Neutrophil (primary cell): ENCODE data around the gene PGLYRP4.
"Not testable (repeated sequence)": the region's sequence is repeated elsewhere in the genome, so short reads cannot be mapped to it uniquely, and the experiment has no call there.

Source experiments
- H3K27ac ChIP-seq: fragments of 200-600 bp; sonication (generic); 2 replicates; pipeline ENCODE4 v1.5.1; 2016; ENCODE audit warnings: mild to moderate bottlenecking, moderate library complexity
- H3K27me3 ChIP-seq: fragments of 200-600 bp; sonication (generic); 2 replicates; pipeline ENCODE4 v1.6.0; 2016; ENCODE audit warnings: mild to moderate bottlenecking
- H3K36me3 ChIP-seq: fragments of 200-600 bp; sonication (generic); 2 replicates; pipeline ENCODE4 v1.5.1; 2017
- H3K4me1 ChIP-seq, 2 experiments: fragments of 200-600 bp in 1 of 2; sonication (generic) in 1 of 2; 1 replicate in 1 of 2; 2 replicates in 1 of 2; pipeline versions ENCODE4 v1.5.1 to v1.6.1; 2013 to 2016; ENCODE audit warnings: low read depth in 1 of 2, low read length in 1 of 2, mild to moderate bottlenecking in 1 of 2, moderate library complexity in 1 of 2; ENCODE audit not compliant: control insufficient read depth in 1 of 2, insufficient read depth in 1 of 2
- H3K4me3 ChIP-seq, 2 experiments: fragments of 200-600 bp in 1 of 2; sonication (generic) in 1 of 2; 1 replicate in 1 of 2; 2 replicates in 1 of 2; pipeline ENCODE4 v1.5.1; 2013 to 2016; ENCODE audit warnings: low read depth in 1 of 2, low read length in 1 of 2, mild to moderate bottlenecking in 1 of 2, moderate library complexity in 1 of 2
- H3K9me3 ChIP-seq: fragments of 200-600 bp; sonication (generic); 2 replicates; pipeline ENCODE4 v1.5.1; 2016
- TF ChIP-seq, protein P1 (sequence below): fragments of 200-600 bp; sonication (generic); IDR thresholded peaks from 2 replicates; pipeline ENCODE4 v1.5.1; 2016; ENCODE audit warnings: antibody characterized with exemption

The PGLYRP4 gene

DNA sequence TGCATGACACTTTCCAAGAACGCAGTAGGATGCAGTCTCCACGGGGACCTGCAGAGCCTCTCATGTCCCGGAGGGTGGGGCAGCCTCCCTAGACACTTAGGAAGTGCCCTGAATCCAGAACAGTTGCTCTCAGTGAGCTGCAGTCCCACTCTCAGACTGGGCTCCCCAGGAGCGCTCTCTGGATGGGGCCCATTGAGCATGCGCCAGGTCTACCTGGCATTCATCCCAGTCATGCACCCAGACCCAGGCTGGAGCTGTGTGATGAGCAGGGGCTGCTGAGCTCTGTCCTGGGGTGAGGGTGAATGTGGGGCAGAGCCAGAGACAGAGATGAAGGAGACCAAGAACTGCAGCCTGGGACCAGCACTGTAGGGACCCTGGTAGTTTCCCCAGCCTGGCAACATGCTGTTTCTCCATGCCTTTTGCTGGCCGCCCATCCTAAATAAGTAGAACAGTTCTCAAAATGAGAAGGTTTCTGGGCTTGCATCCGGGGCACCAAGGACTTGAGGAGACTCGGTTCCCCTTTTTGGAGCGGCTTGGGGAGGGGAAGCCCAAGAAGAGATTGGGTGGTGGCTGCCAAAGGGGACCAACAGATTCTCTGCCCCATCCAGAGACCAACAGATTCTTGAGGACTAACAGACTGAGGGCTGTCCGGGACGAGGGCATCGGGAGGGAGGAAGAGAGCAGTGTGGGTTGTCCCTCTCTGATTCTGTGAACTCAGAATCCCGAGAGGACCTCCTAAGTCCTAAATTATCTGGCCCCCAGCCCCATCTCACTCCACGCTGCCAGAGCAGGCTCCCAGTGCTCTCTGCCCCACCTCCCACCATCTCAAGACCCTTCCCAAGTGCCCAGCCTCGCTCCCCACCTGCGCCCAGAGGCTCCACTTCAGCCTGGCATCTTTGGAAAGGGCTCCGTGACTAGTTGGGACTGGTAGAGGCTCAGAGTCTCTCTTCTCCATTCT is 1.0 kb upstream of the PGLYRP4 start:
- Histone ChIP-seq H3K9me3 (no peaks in the 10 kb centered on the region), H3K27me3 (no peaks in the 10 kb centered on the region), H3K36me3 (no peaks in the 10 kb centered on the region), H3K27ac (peak overlapping the region; percentile 10), H3K4me1 (peaks cover 66 to 72% of the 10 kb centered on the region in 2 experiments), H3K4me3 (no peak overlapping the region)
- TF ChIP-seq, protein P1, sequence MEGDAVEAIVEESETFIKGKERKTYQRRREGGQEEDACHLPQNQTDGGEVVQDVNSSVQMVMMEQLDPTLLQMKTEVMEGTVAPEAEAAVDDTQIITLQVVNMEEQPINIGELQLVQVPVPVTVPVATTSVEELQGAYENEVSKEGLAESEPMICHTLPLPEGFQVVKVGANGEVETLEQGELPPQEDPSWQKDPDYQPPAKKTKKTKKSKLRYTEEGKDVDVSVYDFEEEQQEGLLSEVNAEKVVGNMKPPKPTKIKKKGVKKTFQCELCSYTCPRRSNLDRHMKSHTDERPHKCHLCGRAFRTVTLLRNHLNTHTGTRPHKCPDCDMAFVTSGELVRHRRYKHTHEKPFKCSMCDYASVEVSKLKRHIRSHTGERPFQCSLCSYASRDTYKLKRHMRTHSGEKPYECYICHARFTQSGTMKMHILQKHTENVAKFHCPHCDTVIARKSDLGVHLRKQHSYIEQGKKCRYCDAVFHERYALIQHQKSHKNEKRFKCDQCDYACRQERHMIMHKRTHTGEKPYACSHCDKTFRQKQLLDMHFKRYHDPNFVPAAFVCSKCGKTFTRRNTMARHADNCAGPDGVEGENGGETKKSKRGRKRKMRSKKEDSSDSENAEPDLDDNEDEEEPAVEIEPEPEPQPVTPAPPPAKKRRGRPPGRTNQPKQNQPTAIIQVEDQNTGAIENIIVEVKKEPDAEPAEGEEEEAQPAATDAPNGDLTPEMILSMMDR, result no peak

DNA sequence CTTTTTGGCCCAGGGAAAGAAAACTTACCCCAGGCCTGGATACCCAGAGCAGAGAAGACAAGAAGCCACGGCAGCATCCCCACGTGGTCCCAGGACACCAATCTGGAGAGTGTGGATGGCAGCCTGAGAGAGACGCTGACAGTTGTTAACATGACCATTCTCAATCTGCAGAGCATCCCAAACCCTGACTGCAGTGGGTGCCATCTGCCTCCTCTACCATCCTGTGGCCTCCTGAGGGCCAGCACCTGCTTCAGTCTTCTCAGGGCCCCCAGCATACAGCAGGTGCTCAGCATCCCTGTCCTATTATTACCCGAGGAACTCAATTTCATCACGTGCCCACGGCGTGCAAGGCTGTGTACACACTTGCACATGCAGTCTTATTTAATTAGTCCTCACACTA is 785 bp downstream of the PGLYRP4 start:
- no peak overlapping the region for H3K4me3 ChIP-seq
- H3K36me3 ChIP-seq, result no peaks in the 10 kb centered on the region
- H3K27me3 ChIP-seq, result no peaks in the 10 kb centered on the region
- no peaks in the 10 kb centered on the region for H3K9me3 ChIP-seq
- TF ChIP-seq, protein P1, result no peak
- H3K4me1 ChIP-seq, result peaks cover 66 to 72% of the 10 kb centered on the region in 2 experiments
- H3K27ac ChIP-seq, result no peak overlapping the region

DNA sequence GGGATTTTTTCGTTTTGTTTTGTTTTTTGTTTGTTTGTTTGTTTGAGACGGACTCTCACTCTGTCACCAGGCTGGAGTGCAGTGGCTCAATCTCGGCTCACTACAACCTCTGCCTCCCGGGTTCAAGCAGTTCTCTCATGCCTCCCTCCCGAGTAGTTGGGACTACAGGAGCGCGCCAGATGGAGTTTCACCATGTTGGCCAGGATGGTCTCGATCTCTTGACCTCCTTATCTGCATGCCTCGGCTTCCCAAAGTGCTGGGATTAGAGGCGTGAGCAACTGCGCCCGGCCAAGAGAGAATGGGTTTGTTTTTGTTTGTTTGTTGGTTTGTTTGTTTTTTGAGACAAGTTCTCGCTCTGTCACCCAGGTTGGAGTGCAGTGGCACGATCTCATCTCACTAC is 1.6 kb downstream of the PGLYRP4 start:
- peaks cover 61 to 66% of the 10 kb centered on the region in 2 experiments for H3K4me1 ChIP-seq
- not testable (repeated sequence) for H3K27ac ChIP-seq, H3K27me3 ChIP-seq, H3K4me3 ChIP-seq, H3K9me3 ChIP-seq, H3K36me3 ChIP-seq

DNA sequence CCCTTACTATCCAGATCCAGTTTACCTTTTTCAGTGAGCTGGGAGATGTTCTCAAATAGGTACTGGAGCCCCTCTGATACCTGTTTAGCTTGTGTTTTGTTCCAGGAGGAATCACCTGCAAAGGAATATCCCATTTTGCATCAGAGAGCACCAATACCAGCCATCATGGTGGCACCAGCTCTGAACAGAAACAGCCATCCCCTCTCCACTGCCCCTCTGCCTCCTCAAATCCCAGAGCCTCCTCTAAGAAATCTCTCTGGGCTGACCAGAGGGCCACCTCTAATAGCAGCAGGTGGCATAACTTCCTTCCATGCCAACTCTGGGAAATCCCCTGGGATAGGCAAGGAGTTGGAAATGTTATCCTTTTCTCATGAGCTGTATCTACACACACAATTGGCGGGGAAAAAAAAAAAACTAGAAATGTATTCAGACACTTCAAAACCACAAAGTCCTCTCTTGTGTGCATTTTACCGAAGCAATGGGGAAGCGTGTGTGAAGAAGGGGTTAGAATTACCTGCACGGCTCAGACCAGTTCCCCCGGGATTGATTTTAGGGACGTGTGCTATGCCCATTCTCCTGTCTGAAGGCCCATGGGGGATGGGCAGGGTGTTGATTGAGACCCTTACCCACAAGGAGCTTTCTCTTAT is 2.4 kb downstream of the PGLYRP4 start:
- Histone ChIP-seq H3K4me3 (no peak overlapping the region), H3K27ac (peak overlapping the region; percentile 83), H3K27me3 (no peaks in the 10 kb centered on the region), H3K4me1 (peaks cover 61 to 66% of the 10 kb centered on the region in 2 experiments), H3K36me3 (no peaks in the 10 kb centered on the region), H3K9me3 (no peaks in the 10 kb centered on the region)
- TF ChIP-seq, protein P1, result no peak

- H3K27me3 ChIP-seq, result peaks cover 1% of the 10 kb centered on the region
- TF ChIP-seq, protein P1, result no peak
- no peaks in the 10 kb centered on the region for H3K9me3 ChIP-seq
- no peaks in the 10 kb centered on the region for H3K36me3 ChIP-seq
- peak overlapping the region; percentile 83 for H3K27ac ChIP-seq
- peaks cover 56 to 61% of the 10 kb centered on the region in 2 experiments for H3K4me1 ChIP-seq
- H3K4me3 ChIP-seq, result no peak overlapping the region
Measured at GRCh38 chr1:153345187-153346076, 3.2 kb downstream of the PGLYRP4 start.
